Ovary (tissue), 3 donors: ENCODE measurements around the gene BTBD19.

Experiments used
- EP300 ChIP-seq: sonication (generic); formaldehyde crosslinking; IDR thresholded peaks from one replicate; pipeline ENCODE4 v1.6.1; 2017; ENCODE audit warnings: antibody characterized with exemption
- TF ChIP-seq, protein P1 (sequence below), 3 donors: fragments of 450-650 bp in 2 of 3; fragments of 200-600 bp in 1 of 3; IDR thresholded peaks; one replicate each; pipeline versions ENCODE4 v1.5.1 to v1.8.0; 2016 to 2022; ENCODE audit warnings: antibody characterized with exemption in 3 of 3, mild to moderate bottlenecking in 1 of 3
- donor health status: DM: no; HTN: no; CAD: no.

DNA sequence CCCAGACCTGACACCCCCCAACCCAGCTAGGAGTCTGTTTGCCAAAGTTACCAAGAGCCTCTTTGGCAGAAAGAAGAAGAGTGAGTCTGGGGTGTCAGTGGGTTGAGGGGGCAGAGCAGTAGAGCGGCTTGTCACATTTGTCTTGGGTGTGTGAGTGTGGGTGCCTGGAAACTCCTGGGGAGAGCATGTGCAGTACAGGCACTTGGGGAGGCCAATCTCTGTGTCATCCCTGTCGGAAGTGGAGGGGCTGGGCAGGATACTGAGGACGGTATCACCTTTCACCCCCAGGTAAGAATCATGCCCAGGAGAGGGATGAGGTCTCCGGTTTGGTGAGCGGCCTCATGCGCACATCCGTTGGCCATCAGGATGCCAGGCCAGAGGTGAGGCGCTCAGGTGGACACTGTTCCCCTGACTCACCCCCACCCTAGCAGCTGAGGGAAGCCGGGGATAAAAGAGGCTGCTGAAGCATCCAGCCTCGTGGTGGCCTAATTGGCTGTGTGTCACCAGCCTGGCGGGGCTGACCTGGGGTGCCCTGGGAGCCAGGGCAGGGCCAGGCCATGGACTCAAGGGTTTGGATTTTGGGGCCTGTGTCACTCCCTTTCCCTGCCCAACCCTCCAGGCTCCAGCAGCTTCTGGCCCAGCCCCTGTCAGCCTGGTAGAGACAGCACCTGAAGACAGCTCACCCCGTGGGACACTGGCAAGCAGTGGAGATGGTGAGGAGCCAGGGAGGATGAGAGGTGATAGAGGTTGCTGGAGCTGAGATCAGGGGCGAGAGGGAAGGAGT is 4.8 kb upstream of the BTBD19 start:
- TF ChIP-seq, protein P1, sequence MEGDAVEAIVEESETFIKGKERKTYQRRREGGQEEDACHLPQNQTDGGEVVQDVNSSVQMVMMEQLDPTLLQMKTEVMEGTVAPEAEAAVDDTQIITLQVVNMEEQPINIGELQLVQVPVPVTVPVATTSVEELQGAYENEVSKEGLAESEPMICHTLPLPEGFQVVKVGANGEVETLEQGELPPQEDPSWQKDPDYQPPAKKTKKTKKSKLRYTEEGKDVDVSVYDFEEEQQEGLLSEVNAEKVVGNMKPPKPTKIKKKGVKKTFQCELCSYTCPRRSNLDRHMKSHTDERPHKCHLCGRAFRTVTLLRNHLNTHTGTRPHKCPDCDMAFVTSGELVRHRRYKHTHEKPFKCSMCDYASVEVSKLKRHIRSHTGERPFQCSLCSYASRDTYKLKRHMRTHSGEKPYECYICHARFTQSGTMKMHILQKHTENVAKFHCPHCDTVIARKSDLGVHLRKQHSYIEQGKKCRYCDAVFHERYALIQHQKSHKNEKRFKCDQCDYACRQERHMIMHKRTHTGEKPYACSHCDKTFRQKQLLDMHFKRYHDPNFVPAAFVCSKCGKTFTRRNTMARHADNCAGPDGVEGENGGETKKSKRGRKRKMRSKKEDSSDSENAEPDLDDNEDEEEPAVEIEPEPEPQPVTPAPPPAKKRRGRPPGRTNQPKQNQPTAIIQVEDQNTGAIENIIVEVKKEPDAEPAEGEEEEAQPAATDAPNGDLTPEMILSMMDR (IDR thresholded peaks at IDR 0.05) = no peak
- TF ChIP-seq EP300 = no peak
